Activated effector memory CD4-positive, alpha-beta T cell treated with anti-CD3 and anti-CD28 coated beads, Interleukin-2, amount 50 U/mL, for 16 hours (primary cell): ENCODE measurements around the gene SYT1.

Source experiments
- DNase-seq: peaks from one replicate; pipeline ENCODE4 v3.0.0-alpha.2; 2020

Gene SYT1

DNA sequence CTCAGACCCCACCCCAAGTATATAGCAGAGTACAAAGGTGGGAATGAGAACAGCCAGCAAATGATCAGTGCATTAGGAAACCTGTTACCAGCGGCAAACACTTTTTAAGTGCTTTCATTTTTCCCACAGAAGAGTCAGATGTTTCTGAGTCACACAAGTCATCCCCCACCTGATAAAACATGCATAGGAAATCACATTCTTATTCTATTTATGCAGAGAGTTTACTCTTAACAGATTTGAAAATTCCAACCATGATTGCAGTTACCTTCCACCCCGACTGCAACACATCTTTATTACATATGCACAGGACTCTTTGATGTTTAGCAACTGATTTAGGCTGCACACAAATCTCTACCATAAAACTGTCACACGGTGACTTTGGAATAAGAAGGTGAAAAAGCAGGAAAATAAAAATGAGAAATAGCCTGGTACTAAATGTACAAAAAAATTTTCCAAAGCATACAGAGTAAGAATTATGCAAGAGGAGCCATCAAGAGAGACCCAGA, 589.8 kb downstream of the SYT1 start:
- no peak for DNase-seq

- DNase-seq: no peak
These were observed 590.7 kb downstream of the SYT1 start for GRCh38 chr12:79455286-79455685.

GRCh38 chr12:79482323-79482722, 617.7 kb downstream of the SYT1 start:
- no peak for DNase-seq

GRCh38 chr12:79482921-79483320, 618.3 kb downstream of the SYT1 start:
- DNase-seq: no peak

GRCh38 chr12:79486154-79486553, 621.6 kb downstream of the SYT1 start:
- DNase-seq: no peak

- no peak for DNase-seq
These were observed 623.0 kb downstream of the SYT1 start for GRCh38 chr12:79487386-79488110.
